HG02973 (cell line): ENCODE measurements around the gene IL6.

Source experiments
- ATAC-seq: cut with Tn5 transposase; IDR thresholded peaks from one replicate; pipeline ENCODE4 v1.9.1; 2021; ENCODE audit warnings: moderate library complexity; ENCODE audit not compliant: unreplicated experiment

Gene IL6

DNA sequence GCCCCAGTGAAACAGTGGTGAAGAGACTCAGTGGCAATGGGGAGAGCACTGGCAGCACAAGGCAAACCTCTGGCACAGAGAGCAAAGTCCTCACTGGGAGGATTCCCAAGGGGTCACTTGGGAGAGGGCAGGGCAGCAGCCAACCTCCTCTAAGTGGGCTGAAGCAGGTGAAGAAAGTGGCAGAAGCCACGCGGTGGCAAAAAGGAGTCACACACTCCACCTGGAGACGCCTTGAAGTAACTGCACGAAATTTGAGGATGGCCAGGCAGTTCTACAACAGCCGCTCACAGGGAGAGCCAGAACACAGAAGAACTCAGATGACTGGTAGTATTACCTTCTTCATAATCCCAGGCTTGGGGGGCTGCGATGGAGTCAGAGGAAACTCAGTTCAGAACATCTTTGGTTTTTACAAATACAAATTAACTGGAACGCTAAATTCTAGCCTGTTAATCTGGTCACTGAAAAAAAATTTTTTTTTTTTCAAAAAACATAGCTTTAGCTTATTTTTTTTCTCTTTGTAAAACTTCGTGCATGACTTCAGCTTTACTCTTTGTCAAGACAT lies 574 bp upstream of the IL6 start:
- peak; percentile 80 for ATAC-seq

DNA sequence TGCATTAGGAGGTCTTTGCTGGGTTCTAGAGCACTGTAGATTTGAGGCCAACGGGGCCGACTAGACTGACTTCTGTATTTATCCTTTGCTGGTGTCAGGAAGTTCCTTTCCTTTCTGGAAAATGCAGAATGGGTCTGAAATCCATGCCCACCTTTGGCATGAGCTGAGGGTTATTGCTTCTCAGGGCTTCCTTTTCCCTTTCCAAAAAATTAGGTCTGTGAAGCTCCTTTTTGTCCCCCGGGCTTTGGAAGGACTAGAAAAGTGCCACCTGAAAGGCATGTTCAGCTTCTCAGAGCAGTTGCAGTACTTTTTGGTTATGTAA lies 675 bp downstream of the IL6 start:
- no peak for ATAC-seq

DNA sequence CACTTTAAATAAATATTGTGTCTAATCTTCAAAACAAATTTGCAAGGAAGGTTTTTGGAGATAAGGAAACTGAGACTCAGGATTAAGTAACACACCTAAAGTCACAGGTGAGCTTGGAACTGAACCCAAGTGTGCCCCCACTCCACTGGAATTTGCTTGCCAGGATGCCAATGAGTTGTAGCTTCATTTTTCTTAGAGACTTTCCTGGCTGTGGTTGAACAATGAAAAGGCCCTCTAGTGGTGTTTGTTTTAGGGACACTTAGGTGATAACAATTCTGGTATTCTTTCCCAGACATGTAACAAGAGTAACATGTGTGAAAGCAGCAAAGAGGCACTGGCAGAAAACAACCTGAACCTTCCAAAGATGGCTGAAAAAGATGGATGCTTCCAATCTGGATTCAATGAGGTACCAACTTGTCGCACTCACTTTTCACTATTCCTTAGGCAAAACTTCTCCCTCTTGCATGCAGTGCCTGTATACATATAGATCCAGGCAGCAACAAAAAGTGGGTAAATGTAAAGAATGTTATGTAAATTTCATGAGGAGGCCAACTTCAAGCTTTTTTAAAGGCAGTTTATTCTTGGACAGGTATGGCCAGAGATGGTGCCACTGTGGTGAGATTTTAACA lies 1.5 kb downstream of the IL6 start:
- no peak for ATAC-seq

DNA sequence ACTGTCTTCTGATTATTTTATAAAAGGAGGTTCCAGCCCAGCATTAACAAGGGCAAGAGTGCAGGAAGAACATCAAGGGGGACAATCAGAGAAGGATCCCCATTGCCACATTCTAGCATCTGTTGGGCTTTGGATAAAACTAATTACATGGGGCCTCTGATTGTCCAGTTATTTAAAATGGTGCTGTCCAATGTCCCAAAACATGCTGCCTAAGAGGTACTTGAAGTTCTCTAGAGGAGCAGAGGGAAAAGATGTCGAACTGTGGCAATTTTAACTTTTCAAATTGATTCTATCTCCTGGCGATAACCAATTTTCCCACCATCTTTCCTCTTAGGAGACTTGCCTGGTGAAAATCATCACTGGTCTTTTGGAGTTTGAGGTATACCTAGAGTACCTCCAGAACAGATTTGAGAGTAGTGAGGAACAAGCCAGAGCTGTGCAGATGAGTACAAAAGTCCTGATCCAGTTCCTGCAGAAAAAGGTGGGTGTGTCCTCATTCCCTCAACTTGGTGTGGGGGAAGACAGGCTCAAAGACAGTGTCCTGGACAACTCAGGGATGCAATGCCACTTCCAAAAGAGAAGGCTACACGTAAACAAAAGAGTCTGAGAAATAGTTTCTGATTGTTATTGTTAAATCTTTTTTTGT lies 2.3 kb downstream of the IL6 start:
- ATAC-seq, result no peak

DNA sequence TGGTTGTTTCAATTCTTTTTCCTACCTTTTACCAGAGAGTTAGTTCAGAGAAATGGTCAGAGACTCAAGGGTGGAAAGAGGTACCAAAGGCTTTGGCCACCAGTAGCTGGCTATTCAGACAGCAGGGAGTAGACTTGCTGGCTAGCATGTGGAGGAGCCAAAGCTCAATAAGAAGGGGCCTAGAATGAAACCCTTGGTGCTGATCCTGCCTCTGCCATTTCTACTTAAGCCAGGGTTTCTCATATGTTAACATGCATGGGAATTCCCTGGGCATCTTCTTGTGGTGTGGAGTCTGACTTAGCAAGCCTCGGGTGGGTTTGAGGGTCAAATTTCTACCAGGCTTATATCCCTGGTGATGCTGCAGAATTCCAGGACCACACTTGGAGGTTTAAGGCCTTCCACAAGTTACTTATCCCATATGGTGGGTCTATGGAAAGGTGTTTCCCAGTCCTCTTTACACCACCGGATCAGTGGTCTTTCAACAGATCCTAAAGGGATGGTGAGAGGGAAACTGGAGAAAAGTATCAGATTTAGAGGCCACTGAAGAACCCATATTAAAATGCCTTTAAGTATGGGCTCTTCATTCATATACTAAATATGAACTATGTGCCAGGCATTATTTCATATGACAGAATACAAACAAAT lies 3.2 kb downstream of the IL6 start:
- ATAC-seq, result no peak

DNA sequence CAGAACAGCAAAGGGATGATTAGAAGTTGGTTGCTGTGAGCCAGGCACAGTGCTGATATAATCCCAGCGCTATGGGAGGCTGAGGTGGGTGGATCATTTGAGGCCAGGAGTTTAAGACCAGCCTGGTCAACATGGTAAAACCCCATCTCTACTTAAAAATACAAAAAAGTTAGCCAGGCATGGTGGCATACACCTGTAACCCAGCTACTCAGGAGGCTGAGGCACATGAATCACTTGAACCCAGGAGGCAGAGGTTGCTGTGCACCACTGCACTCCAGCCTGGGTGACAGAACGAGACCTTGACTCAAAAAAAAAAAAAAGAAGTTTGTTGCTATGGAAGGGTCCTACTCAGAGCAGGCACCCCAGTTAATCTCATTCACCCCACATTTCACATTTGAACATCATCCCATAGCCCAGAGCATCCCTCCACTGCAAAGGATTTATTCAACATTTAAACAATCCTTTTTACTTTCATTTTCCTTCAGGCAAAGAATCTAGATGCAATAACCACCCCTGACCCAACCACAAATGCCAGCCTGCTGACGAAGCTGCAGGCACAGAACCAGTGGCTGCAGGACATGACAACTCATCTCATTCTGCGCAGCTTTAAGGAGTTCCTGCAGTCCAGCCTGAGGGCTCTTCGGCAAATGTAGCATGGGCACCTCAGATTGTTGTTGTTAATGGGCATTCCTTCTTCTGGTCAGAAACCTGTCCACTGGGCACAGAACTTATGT lies 4.1 kb downstream of the IL6 start:
- ATAC-seq, result no peak

DNA sequence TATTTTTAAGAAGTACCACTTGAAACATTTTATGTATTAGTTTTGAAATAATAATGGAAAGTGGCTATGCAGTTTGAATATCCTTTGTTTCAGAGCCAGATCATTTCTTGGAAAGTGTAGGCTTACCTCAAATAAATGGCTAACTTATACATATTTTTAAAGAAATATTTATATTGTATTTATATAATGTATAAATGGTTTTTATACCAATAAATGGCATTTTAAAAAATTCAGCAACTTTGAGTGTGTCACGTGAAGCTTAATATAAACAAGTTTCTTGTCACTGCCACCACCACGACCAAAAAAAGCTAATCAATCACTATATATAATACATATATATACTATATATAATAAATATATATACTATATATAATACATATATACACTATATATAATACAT lies 4.8 kb downstream of the IL6 start:
- ATAC-seq, result no peak

- no peak for ATAC-seq
Measured at GRCh38 chr7:22732556-22733126, 5.6 kb downstream of the IL6 start.

GRCh38 chr7:22733761-22734160 lies 6.8 kb downstream of the IL6 start:
- no peak for ATAC-seq

DNA sequence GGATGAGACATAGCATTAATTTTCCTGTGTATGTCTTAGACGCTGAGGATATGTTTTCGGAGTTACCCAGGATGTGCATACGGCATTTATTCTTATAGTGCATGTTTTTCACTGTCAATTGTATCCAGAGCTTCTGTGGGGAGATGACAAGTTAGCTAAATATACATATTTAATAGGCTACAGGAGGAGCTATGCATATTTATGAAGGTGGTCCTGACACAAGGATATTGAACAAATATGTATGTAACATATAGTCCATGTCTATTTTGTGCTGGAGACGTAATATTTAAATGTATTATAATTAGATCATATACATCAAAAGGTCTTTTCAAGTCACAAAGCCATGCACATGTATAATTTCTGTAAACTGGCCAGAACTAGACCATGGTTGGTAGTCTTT lies 16.0 kb downstream of the IL6 start:
- ATAC-seq, result no peak

DNA sequence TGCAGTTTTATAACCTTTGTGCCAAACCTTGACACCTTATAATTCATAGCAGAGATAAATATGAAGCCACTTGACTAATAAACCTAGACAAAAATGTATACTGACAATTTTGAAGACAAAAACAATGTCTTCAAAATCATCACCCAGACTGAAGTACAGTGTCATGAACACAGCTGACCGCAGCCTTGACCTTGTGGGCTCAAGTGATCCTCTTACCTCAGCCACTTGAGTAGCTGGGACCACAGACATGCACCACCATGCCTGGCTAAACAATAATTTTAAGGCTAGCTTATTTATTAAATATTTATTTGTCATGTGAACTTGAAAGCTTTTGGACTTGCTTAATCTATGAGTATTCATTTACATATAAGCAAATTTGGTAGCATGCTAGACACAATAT lies 24.3 kb downstream of the IL6 start:
- no peak for ATAC-seq

- ATAC-seq, result no peak
Measured at GRCh38 chr7:22757338-22757994, 30.5 kb downstream of the IL6 start.

GRCh38 chr7:22758576-22758975 lies 31.6 kb downstream of the IL6 start:
- no peak for ATAC-seq

GRCh38 chr7:22759721-22760120 lies 32.7 kb downstream of the IL6 start:
- no peak for ATAC-seq

GRCh38 chr7:22762866-22763265 lies 35.9 kb downstream of the IL6 start:
- ATAC-seq, result no peak

- ATAC-seq, result peak; percentile 84
Measured at GRCh38 chr7:22765609-22766008, 38.6 kb downstream of the IL6 start.

DNA sequence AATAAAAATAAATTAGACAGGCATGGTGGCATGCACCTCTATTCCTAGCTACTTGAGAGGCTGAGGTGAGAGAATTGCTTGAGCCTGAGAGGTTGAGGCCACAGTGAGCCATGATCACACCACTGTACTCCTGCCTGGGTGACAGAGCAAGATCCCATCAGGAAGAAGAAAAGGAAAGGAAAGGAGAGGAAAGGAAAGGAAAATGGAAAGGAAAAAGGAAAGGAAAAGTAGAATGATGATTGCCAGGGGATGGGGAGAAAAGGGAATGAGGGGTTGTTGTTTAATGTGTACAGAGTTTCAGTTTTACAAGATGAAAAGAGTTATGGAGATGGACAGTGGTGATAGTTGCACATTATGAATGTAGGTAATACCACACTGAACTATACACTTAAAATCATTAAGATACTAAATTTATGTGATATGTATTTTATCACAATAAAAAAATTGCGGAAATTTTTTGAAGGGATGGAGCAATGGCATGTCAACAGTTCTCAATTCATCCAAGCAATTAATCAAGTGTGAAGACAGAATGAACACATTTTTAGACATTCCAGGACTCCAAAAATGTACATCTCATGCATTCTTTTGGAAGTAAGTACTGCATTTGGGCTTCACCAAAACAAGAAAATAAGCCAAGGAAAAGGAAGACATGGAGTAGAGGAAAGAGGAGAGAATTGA lies 44.3 kb downstream of the IL6 start:
- ATAC-seq, result no peak

- ATAC-seq, result no peak
Measured at GRCh38 chr7:22771872-22772228, 44.9 kb downstream of the IL6 start.

DNA sequence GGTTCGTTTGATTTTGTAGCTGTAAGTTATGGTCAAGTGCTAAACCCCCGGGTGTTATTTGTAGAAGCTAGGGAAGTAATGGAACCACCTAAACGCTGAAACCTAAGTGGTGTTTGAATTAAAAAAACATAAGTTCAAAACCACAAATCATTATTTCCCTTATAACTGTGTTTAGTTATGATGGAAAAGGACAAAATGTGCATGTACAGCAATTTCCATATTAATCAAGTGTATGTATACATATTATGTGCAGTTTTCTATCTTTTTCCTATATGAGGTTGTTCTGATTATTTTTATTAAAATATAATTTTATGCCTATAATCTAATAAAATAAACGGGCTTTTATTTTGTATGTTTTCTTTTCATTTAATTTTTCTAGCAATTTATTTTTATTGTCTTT lies 45.9 kb downstream of the IL6 start:
- ATAC-seq, result no peak

- ATAC-seq, result no peak
Measured at GRCh38 chr7:22776964-22777363, 50.0 kb downstream of the IL6 start.
